CD14-positive monocyte (primary cell): ENCODE results near the gene OGG1. TPM values are rescaled to one million over a fixed set of nuclear protein-coding genes. Genes with fewer than 3 reads are reported as not detected.

ENCODE experiments used
- DNase-seq, 3 donors: peaks; one replicate each; pipeline ENCODE4 v3.0.0-alpha.2; 2011 to 2022
- H2AFZ ChIP-seq: 2 replicates; pipeline ENCODE4 v1.6.0; 2012; ENCODE audit warnings: mild to moderate bottlenecking, low read depth, low read length, inconsistent platforms; ENCODE audit not compliant: insufficient read depth, poor library complexity, severe bottlenecking
- H3K27ac ChIP-seq, 2 donors: 1 replicate in 1 of 2; 2 replicates in 1 of 2; pipeline ENCODE4 v1.5.1; 2012 to 2013; ENCODE audit warnings: low read length in 2 of 2, control low read depth in 1 of 2, inconsistent platforms in 1 of 2, low read depth in 1 of 2, mild to moderate bottlenecking in 1 of 2
- H3K27me3 ChIP-seq, 2 donors: one replicate each; pipeline versions ENCODE4 v1.6.0 to v1.6.1; 2011 to 2013; ENCODE audit warnings: low read length in 2 of 2; ENCODE audit not compliant: control insufficient read depth in 2 of 2, insufficient read depth in 2 of 2
- H3K36me3 ChIP-seq, 2 donors: replicated peaks in 1 of 2; 1 replicate in 1 of 2; 2 replicates in 1 of 2; pipeline versions ENCODE4 v1.5.1 to v1.6.1; 2012 to 2013; ENCODE audit warnings: low read length in 2 of 2, control low read depth in 1 of 2, inconsistent platforms in 1 of 2, mild to moderate bottlenecking in 1 of 2; ENCODE audit not compliant: insufficient read depth in 2 of 2, control insufficient read depth in 1 of 2
- H3K4me1 ChIP-seq, 2 donors: 1 replicate in 1 of 2; 2 replicates in 1 of 2; pipeline versions ENCODE4 v1.5.1 to v1.6.1; 2012 to 2013; ENCODE audit warnings: low read length in 2 of 2, control low read depth in 1 of 2, inconsistent platforms in 1 of 2, mild to moderate bottlenecking in 1 of 2, moderate library complexity in 1 of 2; ENCODE audit not compliant: insufficient read depth in 2 of 2, control insufficient read depth in 1 of 2
- H3K4me2 ChIP-seq: replicated peaks from 2 replicates; pipeline ENCODE3; 2012; ENCODE audit warnings: low read length, moderate library complexity, mild to moderate bottlenecking; ENCODE audit not compliant: poor library complexity, severe bottlenecking; ENCODE audit errors: extremely low read depth
- H3K4me3 ChIP-seq, 3 experiments: fragments of 200-600 bp in 1 of 3; sonication (generic) in 1 of 3; replicated peaks in 1 of 3; 1 replicate in 2 of 3; 2 replicates in 1 of 3; pipeline ENCODE4 v1.5.1; 2011 to 2013; ENCODE audit warnings: low read length in 3 of 3, mild to moderate bottlenecking in 3 of 3, control low read depth in 2 of 3, low read depth in 2 of 3, inconsistent platforms in 1 of 3, moderate library complexity in 1 of 3
- H3K79me2 ChIP-seq: 2 replicates; pipeline ENCODE4 v1.6.0; 2012; ENCODE audit warnings: mild to moderate bottlenecking, control low read depth, inconsistent platforms, low read length, moderate library complexity; ENCODE audit not compliant: insufficient read depth
- H3K9ac ChIP-seq: 2 replicates; pipeline ENCODE4 v1.6.0; 2017; ENCODE audit warnings: low read length, mild to moderate bottlenecking; ENCODE audit not compliant: insufficient read depth, poor library complexity, severe bottlenecking
- H3K9me3 ChIP-seq, 2 donors: replicated peaks in 1 of 2; 1 replicate in 1 of 2; 2 replicates in 1 of 2; pipeline versions ENCODE4 v1.5.1 to v1.6.1; 2012 to 2013; ENCODE audit warnings: low read length in 2 of 2, control low read depth in 1 of 2; ENCODE audit not compliant: control insufficient read depth in 1 of 2, insufficient read depth in 1 of 2
- H4K20me1 ChIP-seq: 2 replicates; pipeline ENCODE4 v1.6.0; 2012; ENCODE audit warnings: mild to moderate bottlenecking, low read length, control low read depth, moderate library complexity; ENCODE audit not compliant: insufficient read depth
- H3K27ac Mint-ChIP-seq, 7 donors: one replicate each; pipeline ENCODE4 v1.8.0; 2020; ENCODE audit warnings: mild to moderate bottlenecking in 7 of 7, mixed read lengths in 7 of 7, moderate library complexity in 6 of 7, inconsistent platforms in 2 of 7
- H3K27me3 Mint-ChIP-seq, 3 donors: one replicate each; pipeline ENCODE4 v1.8.0; 2021 to 2022; ENCODE audit warnings: low read depth in 3 of 3, mild to moderate bottlenecking in 3 of 3, mixed read lengths in 3 of 3, moderate library complexity in 3 of 3, inconsistent platforms in 1 of 3
- H3K36me3 Mint-ChIP-seq, 2 donors: one replicate each; pipeline ENCODE4 v1.8.0; 2020; ENCODE audit warnings: mixed read lengths in 2 of 2, inconsistent platforms in 1 of 2, mild to moderate bottlenecking in 1 of 2
- H3K4me1 Mint-ChIP-seq: one replicate; pipeline ENCODE4 v1.8.0; 2020; ENCODE audit warnings: mild to moderate bottlenecking, mixed read lengths
- H3K4me3 Mint-ChIP-seq, 2 donors: one replicate each; pipeline ENCODE4 v1.8.0; 2020; ENCODE audit warnings: mild to moderate bottlenecking in 2 of 2, mixed read lengths in 2 of 2, moderate library complexity in 1 of 2
- H3K9me3 Mint-ChIP-seq, 7 donors: one replicate each; pipeline ENCODE4 v1.8.0; 2020 to 2022; ENCODE audit warnings: mixed read lengths in 7 of 7, mild to moderate bottlenecking in 6 of 7, moderate library complexity in 6 of 7, inconsistent platforms in 2 of 7
- WGBS: methylation state at CpG from one replicate; pipeline ENCODE4 v1.1.5; 2013; ENCODE audit warnings: missing lambda C conversion rate; ENCODE audit not compliant: insufficient coverage; 5-methylcytosine and 5-hydroxymethylcytosine counted together
- intact Hi-C, 2 donors: fragments of 100-400 bp; cut with micrococcal nuclease; formaldehyde crosslinking; loops; one replicate each; pipeline versions ENCODE4 v1.15.0 to v1.15.1; 2023
- polyA plus RNA-seq, 3 donors: library from polyadenylated mRNA; depleted of rRNA in 1 of 3; unstranded in 2 of 3; stranded (reverse) in 1 of 3; fragments of 300-500 nt in 2 of 3; fragments of >200 nt in 1 of 3; fragmentation: Illumina TruSeq in 2 of 3; gene quantifications; 1 replicate in 2 of 3; 2 replicates in 1 of 3; pipeline ENCODE4 v1.2.3, GENCODE V29; 2012 to 2021
- TF ChIP-seq, protein P1 (sequence below): fragments of 200-600 bp; IDR thresholded peaks from one replicate; pipeline ENCODE4 v1.8.0; 2022; ENCODE audit warnings: antibody characterized with exemption, mild to moderate bottlenecking

The OGG1 gene
- polyA plus RNA-seq, 3 donors = 17.4 to 21.9 (median 20.5) TPM

DNA sequence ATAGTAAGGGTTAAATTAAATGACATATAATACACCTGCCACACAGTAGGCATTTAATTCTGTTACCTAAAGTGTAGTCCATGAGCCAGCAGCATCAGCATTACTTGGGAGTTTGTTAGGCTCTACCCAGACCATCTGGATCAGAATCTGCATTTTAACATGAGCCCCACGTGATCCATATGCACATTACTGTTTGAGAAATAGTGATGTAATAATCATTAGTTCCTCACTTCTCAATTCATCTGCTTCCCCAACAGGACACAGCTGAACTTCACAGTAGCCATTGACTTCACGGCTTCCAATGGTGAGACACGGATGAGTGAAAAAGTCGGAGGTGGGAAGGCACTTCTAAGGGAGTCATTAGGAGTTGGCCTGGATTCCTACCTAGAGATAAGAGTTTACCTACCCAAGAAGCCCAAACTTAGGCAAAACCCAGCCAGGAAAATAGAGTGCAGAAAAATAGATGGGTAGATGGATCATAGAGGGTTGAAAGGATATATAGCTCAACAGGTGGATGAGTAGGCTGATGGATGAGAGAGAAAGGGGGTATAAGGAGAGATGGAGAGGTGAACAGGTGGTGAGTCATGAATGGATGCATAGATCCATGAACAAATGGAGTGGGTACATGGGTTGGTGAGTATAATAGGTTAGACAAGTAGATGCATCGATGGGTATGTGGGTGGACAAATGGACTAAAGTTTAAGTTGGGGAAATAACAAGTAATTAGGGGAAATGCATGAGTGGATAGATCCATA is 32.8 kb upstream of the OGG1 start:
- Histone ChIP-seq H3K4me3 (peak overlapping the region in 1 of 3 experiments; percentile 19), H3K9me3 (no peaks in the 10 kb centered on the region), H4K20me1 (no peaks in the 10 kb centered on the region), H3K79me2 (no peaks in the 10 kb centered on the region), H3K27ac (peak overlapping the region in 1 of 2 donors; percentile 7), H3K36me3 (no peaks in the 10 kb centered on the region), H3K9ac (no peak overlapping the region), H3K4me1 (peaks cover 34 to 47% of the 10 kb centered on the region in 2 donors), H2AFZ (peak overlapping the region; percentile 26), H3K4me2 (peak overlapping the region; percentile 27), H3K27me3 (no peaks in the 10 kb centered on the region)
- intact Hi-C loops = loop anchor here in 1 of 2 donors (2.0 kb wide), 1 partner anchor 14 kb away; the partner anchor contains the start of gene BRPF1
- DNase-seq = peak in 2 of 3 donors; percentile 61 to 62
- WGBS = 100% methylated on average over 1 of the region's 5 CpGs
- H3K4me3 Mint-ChIP-seq = peak overlapping the region in 1 of 2 donors; percentile 17
- peaks cover 0 to 2% (median 0%) of the 10 kb centered on the region in 3 donors for H3K27me3 Mint-ChIP-seq
- H3K9me3 Mint-ChIP-seq = peaks cover 0 to 3% (median 0%) of the 10 kb centered on the region in 7 donors
- peaks cover 44% of the 10 kb centered on the region for H3K4me1 Mint-ChIP-seq
- H3K27ac Mint-ChIP-seq = peak overlapping the region; percentile 2 to 93 (median 82)
- TF ChIP-seq, protein P1, sequence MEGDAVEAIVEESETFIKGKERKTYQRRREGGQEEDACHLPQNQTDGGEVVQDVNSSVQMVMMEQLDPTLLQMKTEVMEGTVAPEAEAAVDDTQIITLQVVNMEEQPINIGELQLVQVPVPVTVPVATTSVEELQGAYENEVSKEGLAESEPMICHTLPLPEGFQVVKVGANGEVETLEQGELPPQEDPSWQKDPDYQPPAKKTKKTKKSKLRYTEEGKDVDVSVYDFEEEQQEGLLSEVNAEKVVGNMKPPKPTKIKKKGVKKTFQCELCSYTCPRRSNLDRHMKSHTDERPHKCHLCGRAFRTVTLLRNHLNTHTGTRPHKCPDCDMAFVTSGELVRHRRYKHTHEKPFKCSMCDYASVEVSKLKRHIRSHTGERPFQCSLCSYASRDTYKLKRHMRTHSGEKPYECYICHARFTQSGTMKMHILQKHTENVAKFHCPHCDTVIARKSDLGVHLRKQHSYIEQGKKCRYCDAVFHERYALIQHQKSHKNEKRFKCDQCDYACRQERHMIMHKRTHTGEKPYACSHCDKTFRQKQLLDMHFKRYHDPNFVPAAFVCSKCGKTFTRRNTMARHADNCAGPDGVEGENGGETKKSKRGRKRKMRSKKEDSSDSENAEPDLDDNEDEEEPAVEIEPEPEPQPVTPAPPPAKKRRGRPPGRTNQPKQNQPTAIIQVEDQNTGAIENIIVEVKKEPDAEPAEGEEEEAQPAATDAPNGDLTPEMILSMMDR = no peak
- no peaks in the 10 kb centered on the region for H3K36me3 Mint-ChIP-seq

DNA sequence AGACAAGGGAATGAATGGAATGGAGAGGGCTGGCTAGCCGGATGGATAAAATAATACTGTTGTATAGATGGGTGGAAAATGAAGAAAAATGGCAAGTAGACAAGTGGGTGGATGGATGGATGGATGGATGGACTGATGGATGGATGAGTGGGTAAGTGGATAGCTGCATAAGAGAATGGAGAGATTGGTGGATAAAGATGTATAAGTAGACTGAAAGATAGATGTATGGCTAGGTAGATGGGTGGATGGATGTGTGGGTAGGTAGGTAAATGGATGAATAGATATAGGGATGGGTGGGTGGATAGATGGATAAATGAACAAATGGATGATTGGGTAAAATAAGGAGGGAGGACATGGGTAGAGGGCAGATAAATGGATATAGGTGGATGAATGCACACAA is 32.2 kb upstream of the OGG1 start:
- Histone ChIP-seq H4K20me1 (no peaks in the 10 kb centered on the region), H3K27me3 (no peaks in the 10 kb centered on the region), H3K36me3 (no peaks in the 10 kb centered on the region), H3K9ac (no peak overlapping the region), H2AFZ (no peak overlapping the region), H3K9me3 (no peaks in the 10 kb centered on the region), H3K4me3 (no peak overlapping the region), H3K4me1 (peaks cover 34 to 47% of the 10 kb centered on the region in 2 donors), H3K27ac (no peak overlapping the region), H3K4me2 (no peak overlapping the region), H3K79me2 (no peaks in the 10 kb centered on the region)
- peaks cover 47% of the 10 kb centered on the region for H3K4me1 Mint-ChIP-seq
- no peak for DNase-seq
- no peaks in the 10 kb centered on the region for H3K36me3 Mint-ChIP-seq
- 100% methylated on average over 1 of the region's 1 CpG for WGBS
- no peaks in the 10 kb centered on the region for H3K9me3 Mint-ChIP-seq
- TF ChIP-seq, protein P1 = no peak
- intact Hi-C loops = loop anchor here in 1 of 2 donors (2.0 kb wide), 1 partner anchor 13 kb away; the partner anchor contains the start of gene BRPF1
- H3K4me3 Mint-ChIP-seq = no peak overlapping the region
- no peak overlapping the region for H3K27ac Mint-ChIP-seq
- no peaks in the 10 kb centered on the region for H3K27me3 Mint-ChIP-seq
